Measurements from ENCODE around the gene PRR20G.

GRCh38 chr3:127260416-127260815 lies 27.4 kb downstream of the PRR20G start:
- no peak for TF ChIP-seq ZNF687 (IDR thresholded peaks at IDR 0.05)
- no peak for TF ChIP-seq MTA3 (IDR thresholded peaks at IDR 0.05; ENCODE audit: borderline replicate concordance, low read length)
- no peak for TF ChIP-seq ZNF274 (IDR thresholded peaks at IDR 0.05; ENCODE audit: insufficient read depth, insufficient read length)
- TF ChIP-seq PRDM15 (CRISPR knock-in tag; IDR thresholded peaks at IDR 0.05): no peak
- TF ChIP-seq PAX8 (IDR thresholded peaks at IDR 0.05): no peak
- TF ChIP-seq ZNF24 (IDR thresholded peaks at IDR 0.05): no peak
- TF ChIP-seq PML (IDR thresholded peaks at IDR 0.05; ENCODE audit: low read length): no peak
- TF ChIP-seq POLR2AphosphoS5 (IDR thresholded peaks at IDR 0.05; ENCODE audit: low read length): no peak
- TF ChIP-seq CTCF (IDR thresholded peaks at IDR 0.05 in 2 of 3, conservative IDR thresholded peaks at IDR 0.05 in 1 of 3; ENCODE audit: control insufficient read depth in 2 of 3, extremely low read depth in 1 of 3, insufficient read depth in 1 of 3, low read depth in 3 of 3, low read length in 3 of 3): no peak
- no peak for TF ChIP-seq SUPT20H (IDR thresholded peaks at IDR 0.05; ENCODE audit: borderline replicate concordance, control insufficient read depth, low read depth, low read length)
- no peak for TF ChIP-seq KDM1A (IDR thresholded peaks at IDR 0.05; ENCODE audit: borderline replicate concordance)
- TF ChIP-seq EZH2 (IDR thresholded peaks at IDR 0.05; ENCODE audit: borderline replicate concordance, control insufficient read depth, low read depth, low read length): no peak
- TF ChIP-seq MYC (IDR thresholded peaks at IDR 0.05; ENCODE audit: insufficient read depth, insufficient read length, insufficient replicate concordance, low read length, severe bottlenecking): no peak
